Effector memory CD8-positive, alpha-beta T cell (primary cell): ENCODE data around the gene PDXK.
"Not testable (repeated sequence)": the region's sequence is repeated elsewhere in the genome, so short reads cannot be mapped to it uniquely, and the experiment has no call there.

ENCODE experiments used
- ATAC-seq: fragments of 150-1000 bp; cut with Tn5 transposase; replicated peaks from 2 replicates; pipeline ENCODE4 v1.10.0; 2021; ENCODE audit warnings: mild to moderate bottlenecking, moderate library complexity
- DNase-seq, 3 experiments: peaks; one replicate each; pipeline ENCODE4 v3.0.0; 2021
- H3K27ac Mint-ChIP-seq, 2 donors: one replicate each; pipeline ENCODE4 v1.8.0; 2022; ENCODE audit warnings: mild to moderate bottlenecking in 2 of 2, mixed read lengths in 2 of 2, moderate library complexity in 2 of 2
- H3K27me3 Mint-ChIP-seq, 2 donors: one replicate each; pipeline ENCODE4 v1.8.0; 2022; ENCODE audit warnings: mixed read lengths in 2 of 2
- H3K36me3 Mint-ChIP-seq: one replicate; pipeline ENCODE4 v1.8.0; 2022; ENCODE audit warnings: mild to moderate bottlenecking, moderate library complexity, mixed read lengths; ENCODE audit not compliant: insufficient read depth
- H3K4me1 Mint-ChIP-seq, 2 donors: one replicate each; pipeline ENCODE4 v1.8.0; 2022; ENCODE audit warnings: low read depth in 2 of 2, mixed read lengths in 2 of 2
- H3K4me3 Mint-ChIP-seq, 2 donors: one replicate each; pipeline ENCODE4 v1.8.0; 2022; ENCODE audit warnings: mild to moderate bottlenecking in 2 of 2, mixed read lengths in 2 of 2, moderate library complexity in 2 of 2
- H3K9me3 Mint-ChIP-seq, 2 donors: one replicate each; pipeline ENCODE4 v1.8.0; 2022; ENCODE audit warnings: mixed read lengths in 2 of 2
- total RNA-seq, 9 experiments: gene quantifications; one replicate each; lab custom pipeline; 2026; lab: John Stamatoyannopoulos, UW

PDXK gene
- total RNA-seq, result 73.7 to 101 (median 78.3) reads per million in 9 experiments

- no peaks in the 10 kb centered on the region for H3K9me3 Mint-ChIP-seq
- ATAC-seq (peak; percentile 81), DNase-seq (peak; percentile 63 to 71 (median 65))
- H3K4me1 Mint-ChIP-seq, result peaks cover 28 to 32% of the 10 kb centered on the region in 2 donors
- peaks cover 27% of the 10 kb centered on the region for H3K36me3 Mint-ChIP-seq
- H3K27me3 Mint-ChIP-seq, result no peaks in the 10 kb centered on the region
- peak within 1 kb of the TSS; percentile 84 to 90 for H3K4me3 Mint-ChIP-seq
- H3K27ac Mint-ChIP-seq, result peak within 1 kb of the TSS; percentile 82 to 87
Measured at GRCh38 chr21:43718872-43719747, at the start of gene PDXK. Gene PDXK, plus strand, starts transcription at chr21:43719129. Its CDS starts 166 bp downstream, at chr21:43719295.

DNA sequence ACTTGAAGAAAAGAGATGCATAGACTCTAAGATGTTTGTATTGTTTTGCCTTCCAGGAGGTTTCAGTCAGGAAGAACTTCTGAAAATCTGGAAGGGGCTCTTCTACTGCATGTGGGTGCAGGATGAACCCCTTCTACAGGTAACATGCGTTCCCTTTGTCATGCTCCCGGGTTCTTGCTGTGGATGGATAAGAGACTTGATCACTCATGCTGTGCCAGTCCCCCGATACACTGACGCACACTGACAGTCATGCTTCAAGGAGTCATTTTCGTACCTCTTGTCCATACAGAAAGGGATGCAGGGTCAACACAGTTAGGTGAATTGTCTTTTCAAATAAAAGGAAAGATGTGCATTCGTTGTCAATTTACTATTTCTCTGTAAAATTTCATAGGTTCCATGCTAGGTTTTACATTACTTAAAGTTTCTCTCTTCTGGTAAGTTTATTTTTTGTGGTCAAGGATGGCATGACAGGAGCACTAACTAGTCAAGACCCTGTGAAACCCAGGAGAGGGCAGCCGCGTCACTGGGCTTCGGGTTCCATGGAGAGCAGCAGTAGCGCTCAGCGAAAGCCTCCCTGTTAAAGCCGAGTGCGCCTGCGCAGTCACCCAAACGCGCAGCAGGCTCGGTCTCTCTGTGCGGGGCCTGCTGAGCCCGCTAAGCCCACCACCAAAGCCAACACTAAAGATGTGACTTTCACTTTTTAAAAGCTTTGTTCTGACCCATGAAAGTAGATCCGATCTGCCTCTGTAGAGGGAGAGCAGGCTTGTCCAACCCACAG lies 48.9 kb upstream of the PDXK start:
- Mint-ChIP-seq H3K36me3 (peaks cover 42% of the 10 kb centered on the region), H3K27ac (no peak overlapping the region), H3K27me3 (no peaks in the 10 kb centered on the region), H3K9me3 (peaks cover 2 to 7% of the 10 kb centered on the region in 2 donors), H3K4me1 (peaks cover 11 to 16% of the 10 kb centered on the region in 2 donors), H3K4me3 (no peak overlapping the region)
- no peak for ATAC-seq
- no peak for DNase-seq

GRCh38 chr21:43675871-43676270 lies 43.1 kb upstream of the PDXK start:
- H3K36me3 Mint-ChIP-seq, result peaks cover 78% of the 10 kb centered on the region
- ATAC-seq, result no peak
- no peaks in the 10 kb centered on the region for H3K27me3 Mint-ChIP-seq
- H3K9me3 Mint-ChIP-seq, result no peaks in the 10 kb centered on the region
- DNase-seq, result no peak
- H3K27ac Mint-ChIP-seq, result no peak overlapping the region
- peaks cover 0 to 13% of the 10 kb centered on the region in 2 donors for H3K4me1 Mint-ChIP-seq
- H3K4me3 Mint-ChIP-seq, result no peak overlapping the region

DNA sequence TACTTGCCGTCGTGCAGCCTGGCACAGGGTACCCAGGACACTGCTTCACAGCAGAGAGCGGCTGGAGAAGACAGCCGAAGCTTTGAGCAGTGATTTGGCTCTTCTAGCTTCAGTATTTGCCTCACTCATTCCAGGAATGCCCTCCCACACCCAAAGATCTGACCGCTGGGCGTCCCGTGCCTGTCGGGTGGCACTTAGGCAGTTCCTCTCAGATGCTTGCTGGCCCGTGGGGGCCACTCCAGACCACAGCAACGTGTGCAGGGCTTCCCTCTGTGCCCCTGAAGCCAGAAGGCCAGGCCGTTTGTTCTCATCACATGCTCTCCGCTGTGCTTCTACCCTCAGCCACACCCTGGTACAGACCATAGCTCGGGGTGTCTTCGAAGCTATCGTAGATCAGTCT lies 42.5 kb upstream of the PDXK start:
- no peak overlapping the region for H3K4me3 Mint-ChIP-seq
- H3K27ac Mint-ChIP-seq, result no peak overlapping the region
- H3K9me3 Mint-ChIP-seq, result no peaks in the 10 kb centered on the region
- no peak for ATAC-seq
- H3K36me3 Mint-ChIP-seq, result peaks cover 75% of the 10 kb centered on the region
- H3K27me3 Mint-ChIP-seq, result no peaks in the 10 kb centered on the region
- peaks cover 0 to 13% of the 10 kb centered on the region in 2 donors for H3K4me1 Mint-ChIP-seq
- no peak for DNase-seq

- peak overlapping the region in 1 of 2 donors; percentile 24 for H3K27ac Mint-ChIP-seq
- ATAC-seq (no peak), DNase-seq (no peak)
- H3K27me3 Mint-ChIP-seq, result no peaks in the 10 kb centered on the region
- no peaks in the 10 kb centered on the region for H3K9me3 Mint-ChIP-seq
- peaks cover 1 to 13% of the 10 kb centered on the region in 2 donors for H3K4me1 Mint-ChIP-seq
- H3K36me3 Mint-ChIP-seq, result peaks cover 88% of the 10 kb centered on the region
- H3K4me3 Mint-ChIP-seq, result no peak overlapping the region
Measured at GRCh38 chr21:43679951-43680350, 39.0 kb upstream of the PDXK start.

DNA sequence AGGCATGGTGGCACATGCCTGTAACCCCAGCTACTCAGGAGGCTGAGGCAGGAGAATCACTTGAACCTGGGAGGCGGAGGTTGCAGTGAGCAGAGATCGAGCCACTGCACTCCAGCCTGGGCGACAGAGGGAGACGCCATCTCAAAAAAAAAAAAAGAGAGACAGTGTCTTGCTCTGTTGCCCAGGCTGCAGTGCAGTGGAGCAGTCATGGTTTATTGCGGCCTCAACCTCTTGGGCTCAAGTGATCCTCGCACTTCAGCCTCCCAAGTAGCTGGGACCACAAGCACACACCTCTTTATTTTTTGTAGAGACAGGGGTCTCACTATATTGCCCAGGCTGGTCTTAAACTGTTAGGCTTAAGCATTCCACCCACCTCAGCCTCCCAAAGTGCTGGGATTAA lies 38.5 kb upstream of the PDXK start:
- not testable (repeated sequence) for ATAC-seq, H3K9me3 Mint-ChIP-seq, H3K27ac Mint-ChIP-seq, H3K4me3 Mint-ChIP-seq, H3K27me3 Mint-ChIP-seq, DNase-seq
- Mint-ChIP-seq H3K4me1 (peaks cover 1 to 13% of the 10 kb centered on the region in 2 donors), H3K36me3 (peaks cover 88% of the 10 kb centered on the region)

DNA sequence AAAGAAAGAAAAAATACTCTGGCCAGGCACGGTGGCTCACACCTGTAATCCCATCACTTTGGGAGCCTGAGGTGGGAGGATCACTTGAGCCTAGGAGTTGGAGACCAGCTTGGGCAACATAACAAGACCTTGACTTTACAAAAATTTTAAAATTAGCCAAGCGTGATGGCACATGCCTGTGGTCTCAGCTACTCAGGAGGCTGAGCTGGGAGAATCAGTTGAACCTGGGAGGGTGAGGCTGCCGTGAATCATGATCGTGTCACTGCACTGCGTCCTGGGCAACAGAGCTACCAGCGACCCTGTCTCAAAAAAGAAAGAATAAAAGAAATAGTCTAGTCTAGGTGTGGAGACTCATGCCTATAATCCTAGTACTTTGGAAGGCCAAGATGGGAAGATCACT lies 37.3 kb upstream of the PDXK start:
- Mint-ChIP-seq H3K9me3 (no peaks in the 10 kb centered on the region), H3K36me3 (peaks cover 90% of the 10 kb centered on the region), H3K4me3 (no peak overlapping the region), H3K27ac (no peak overlapping the region), H3K4me1 (peaks cover 1 to 13% of the 10 kb centered on the region in 2 donors), H3K27me3 (no peaks in the 10 kb centered on the region)
- no peak for DNase-seq
- no peak for ATAC-seq

DNA sequence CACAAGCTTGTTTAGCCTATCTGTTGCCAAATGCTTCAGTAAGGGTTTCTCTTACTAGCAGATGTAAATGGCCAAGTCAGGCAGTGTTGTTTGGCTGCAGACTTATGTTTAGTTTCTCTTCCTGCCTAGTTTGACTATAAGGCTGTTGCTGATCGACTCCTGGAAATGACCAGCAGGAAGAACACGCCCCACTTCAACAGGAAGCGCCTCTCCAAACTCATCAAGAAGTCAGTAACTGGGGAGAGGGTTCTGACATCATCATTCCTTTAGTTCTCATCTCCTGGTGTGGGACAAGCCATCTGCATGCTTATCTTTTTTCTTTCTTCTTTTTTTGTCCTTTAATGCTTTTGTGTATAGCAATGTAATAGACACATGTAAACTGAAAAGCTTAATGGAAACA lies 34.5 kb upstream of the PDXK start:
- Mint-ChIP-seq H3K9me3 (no peaks in the 10 kb centered on the region), H3K36me3 (peaks cover 84% of the 10 kb centered on the region), H3K4me3 (no peak overlapping the region), H3K27me3 (no peaks in the 10 kb centered on the region), H3K4me1 (peaks cover 6% of the 10 kb centered on the region in 2 donors), H3K27ac (no peak overlapping the region)
- ATAC-seq (no peak), DNase-seq (no peak)

DNA sequence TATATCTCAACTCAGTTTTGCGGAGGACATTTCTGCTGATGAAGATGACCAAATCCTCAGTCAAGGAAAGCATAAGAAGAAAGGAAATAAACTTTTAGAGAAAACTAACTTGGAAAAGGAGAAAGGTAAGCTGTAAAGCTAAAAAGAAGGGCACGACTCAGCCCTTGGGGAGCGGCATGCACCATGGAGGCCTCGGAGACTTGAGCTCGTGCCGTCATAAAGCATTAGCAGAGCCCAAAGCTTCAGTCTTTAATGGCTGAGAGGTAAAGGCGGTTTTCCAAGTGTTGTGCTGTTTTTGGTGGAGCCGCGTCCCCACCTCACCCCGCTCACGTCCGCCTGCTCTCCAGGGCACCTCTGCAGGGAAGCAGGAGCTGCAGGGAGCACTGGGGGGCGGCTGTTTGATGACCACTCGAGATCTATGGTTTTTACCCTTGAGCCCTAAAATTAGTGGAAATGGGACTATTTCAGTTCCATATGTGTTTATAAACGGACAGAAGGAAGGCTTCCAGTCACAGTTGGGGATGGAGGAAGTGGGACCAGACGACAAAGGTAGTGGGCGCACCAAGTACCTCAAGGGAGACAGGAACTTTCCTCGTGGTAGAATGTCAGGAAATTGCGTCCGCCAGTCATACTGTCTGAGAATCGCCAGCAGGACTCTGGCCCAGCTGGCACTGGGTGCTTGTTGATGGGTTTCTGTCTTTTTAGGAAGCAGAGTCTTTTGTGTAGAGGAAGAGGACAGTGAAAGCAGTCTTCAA lies 31.9 kb upstream of the PDXK start:
- Mint-ChIP-seq H3K9me3 (no peaks in the 10 kb centered on the region), H3K27me3 (no peaks in the 10 kb centered on the region), H3K36me3 (peaks cover 82% of the 10 kb centered on the region), H3K4me3 (no peak overlapping the region), H3K4me1 (peaks cover 0 to 6% of the 10 kb centered on the region in 2 donors), H3K27ac (no peak overlapping the region)
- no peak for ATAC-seq
- DNase-seq, result no peak

GRCh38 chr21:43687566-43688399 lies 31.1 kb upstream of the PDXK start:
- no peak overlapping the region for H3K4me3 Mint-ChIP-seq
- DNase-seq (no peak), ATAC-seq (no peak)
- no peaks in the 10 kb centered on the region for H3K9me3 Mint-ChIP-seq
- H3K4me1 Mint-ChIP-seq, result peaks cover 0 to 6% of the 10 kb centered on the region in 2 donors
- H3K27me3 Mint-ChIP-seq, result no peaks in the 10 kb centered on the region
- H3K36me3 Mint-ChIP-seq, result peaks cover 75% of the 10 kb centered on the region
- no peak overlapping the region for H3K27ac Mint-ChIP-seq

DNA sequence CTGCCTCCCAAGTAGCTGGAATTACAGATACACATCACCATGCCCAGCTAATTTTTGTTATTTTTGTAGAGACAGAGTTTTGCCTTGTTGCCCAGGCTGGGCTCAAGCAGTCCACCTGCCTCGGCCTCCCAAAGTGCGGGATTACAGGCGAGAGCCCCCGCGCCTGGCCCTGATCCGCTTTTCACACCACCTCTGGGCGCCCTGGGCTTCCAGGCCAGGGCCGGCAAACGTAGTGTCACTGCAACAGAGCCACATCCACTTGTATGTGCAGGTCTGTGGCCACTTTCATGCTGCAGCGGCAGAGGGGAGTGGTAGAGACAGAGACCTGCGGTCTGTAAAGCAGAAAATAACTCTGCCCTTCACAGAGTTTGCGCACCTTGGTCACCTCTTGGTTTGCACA lies 30.0 kb upstream of the PDXK start:
- no peaks in the 10 kb centered on the region for H3K9me3 Mint-ChIP-seq

DNA sequence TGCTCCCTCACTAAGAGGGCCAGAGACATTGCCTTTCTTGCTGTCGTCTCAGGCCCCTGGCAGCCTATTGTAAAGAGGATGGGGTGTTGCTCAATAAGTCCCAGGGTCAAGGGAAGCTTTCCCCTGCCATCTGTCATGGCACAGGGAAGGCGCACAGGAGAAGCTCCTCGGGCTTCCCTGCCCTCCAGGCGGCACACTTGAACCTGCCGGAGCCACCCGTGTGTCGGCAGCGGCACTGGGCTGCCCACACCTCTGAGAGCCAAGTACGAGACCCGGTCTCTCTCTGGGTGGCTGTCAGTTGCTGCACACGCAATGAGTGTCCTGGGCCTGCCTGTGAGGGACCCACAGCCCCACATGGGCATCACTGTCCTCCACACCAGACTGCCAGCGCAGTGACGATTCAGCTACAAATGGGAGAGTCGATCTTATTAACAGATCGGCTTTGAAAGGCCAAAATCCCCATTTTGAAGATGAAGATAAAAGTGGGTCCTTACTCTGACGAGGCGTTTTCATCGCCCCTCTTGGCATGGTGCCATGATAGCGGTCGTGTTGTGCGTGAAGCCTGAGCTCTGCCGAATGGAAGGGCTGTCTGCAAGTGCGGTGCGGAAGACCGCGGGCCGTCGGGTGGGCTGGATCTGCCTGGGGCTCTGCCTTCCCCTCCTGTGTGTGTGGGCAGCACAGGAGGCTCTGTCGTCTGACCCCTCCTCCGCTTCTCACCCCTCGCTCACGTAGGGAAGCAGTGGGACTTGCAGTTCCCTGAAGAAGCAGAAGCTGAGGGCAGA lies 29.2 kb upstream of the PDXK start:
- Mint-ChIP-seq H3K27ac (no peak overlapping the region), H3K27me3 (no peaks in the 10 kb centered on the region), H3K4me3 (no peak overlapping the region), H3K9me3 (no peaks in the 10 kb centered on the region), H3K4me1 (peaks cover 0 to 4% of the 10 kb centered on the region in 2 donors), H3K36me3 (peaks cover 61% of the 10 kb centered on the region)
- ATAC-seq (no peak), DNase-seq (no peak)

More for the DNA sequence above, 30.0 kb upstream of the PDXK start:
- no peak overlapping the region for H3K4me3 Mint-ChIP-seq
- peak overlapping the region in 1 of 2 donors; percentile 63 for H3K27ac Mint-ChIP-seq
- peaks cover 0 to 6% of the 10 kb centered on the region in 2 donors for H3K4me1 Mint-ChIP-seq
- no peak for ATAC-seq
- no peaks in the 10 kb centered on the region for H3K27me3 Mint-ChIP-seq
- DNase-seq, result no peak
- H3K36me3 Mint-ChIP-seq, result peaks cover 65% of the 10 kb centered on the region
